GM19238 (cell line): ENCODE measurements around the gene LUZP1.
A peak's percentile ranks its signal among the peaks of the same experiment; 100 is the strongest.
"Not testable (repeated sequence)": the region's sequence is repeated elsewhere in the genome, so short reads cannot be mapped to it uniquely, and the experiment has no call there.

Experiments
- DNase-seq: peaks from one replicate; pipeline ENCODE4 v3.0.0; 2011; ENCODE audit warnings: low spot score; ENCODE audit not compliant: insufficient read length

Gene LUZP1

GRCh38 chr1:23168445-23169194 lies at the start of gene LUZP1:
TSS of gene LUZP1 (minus strand) at chr1:23168856.
- peak; percentile 79 for DNase-seq

DNA sequence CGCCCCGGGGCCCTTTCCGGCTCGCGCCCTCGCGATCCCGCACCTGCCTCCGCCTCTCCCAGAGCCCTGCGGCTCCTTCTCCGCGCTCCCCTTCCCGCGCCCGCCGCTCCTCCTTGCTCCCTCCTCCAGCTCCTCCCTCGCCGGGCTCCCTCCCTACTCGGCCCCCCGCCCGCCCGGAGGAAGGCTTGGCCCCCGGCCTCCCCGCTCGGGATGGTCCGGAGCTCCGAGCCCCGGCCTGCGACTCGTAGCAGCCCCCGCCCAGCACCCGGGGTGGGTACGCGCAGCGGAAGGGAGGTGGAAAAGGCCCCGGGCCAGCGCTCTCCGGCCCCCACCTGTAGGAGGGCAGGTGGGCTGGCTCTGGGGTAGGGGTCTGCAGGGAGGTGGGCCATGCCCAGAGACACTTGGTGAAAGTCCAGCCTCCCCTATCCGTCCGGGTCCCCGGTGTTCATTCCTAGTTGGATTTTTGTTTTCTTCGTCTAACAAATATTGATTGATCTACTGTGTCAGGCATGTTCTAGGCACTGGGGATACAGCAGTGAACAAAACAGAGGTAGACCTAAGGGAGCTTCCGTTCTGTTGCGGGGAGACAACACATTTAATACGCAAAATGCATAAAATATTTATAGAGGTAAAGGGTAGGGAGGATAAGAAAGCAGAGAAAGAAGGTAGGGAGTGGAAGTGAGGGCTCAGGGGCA lies 48.9 kb upstream of the LUZP1 start, which contains the start of gene HTR1D:
Gene HTR1D (minus strand): TSS at position 82 of the 695 bp plus-strand sequence. CDS start 23,283 bp downstream, outside the sequence.
- no peak for DNase-seq

- peak; percentile 29 for DNase-seq
Measured at GRCh38 chr1:23216771-23217420, 48.2 kb upstream of the LUZP1 start.

DNA sequence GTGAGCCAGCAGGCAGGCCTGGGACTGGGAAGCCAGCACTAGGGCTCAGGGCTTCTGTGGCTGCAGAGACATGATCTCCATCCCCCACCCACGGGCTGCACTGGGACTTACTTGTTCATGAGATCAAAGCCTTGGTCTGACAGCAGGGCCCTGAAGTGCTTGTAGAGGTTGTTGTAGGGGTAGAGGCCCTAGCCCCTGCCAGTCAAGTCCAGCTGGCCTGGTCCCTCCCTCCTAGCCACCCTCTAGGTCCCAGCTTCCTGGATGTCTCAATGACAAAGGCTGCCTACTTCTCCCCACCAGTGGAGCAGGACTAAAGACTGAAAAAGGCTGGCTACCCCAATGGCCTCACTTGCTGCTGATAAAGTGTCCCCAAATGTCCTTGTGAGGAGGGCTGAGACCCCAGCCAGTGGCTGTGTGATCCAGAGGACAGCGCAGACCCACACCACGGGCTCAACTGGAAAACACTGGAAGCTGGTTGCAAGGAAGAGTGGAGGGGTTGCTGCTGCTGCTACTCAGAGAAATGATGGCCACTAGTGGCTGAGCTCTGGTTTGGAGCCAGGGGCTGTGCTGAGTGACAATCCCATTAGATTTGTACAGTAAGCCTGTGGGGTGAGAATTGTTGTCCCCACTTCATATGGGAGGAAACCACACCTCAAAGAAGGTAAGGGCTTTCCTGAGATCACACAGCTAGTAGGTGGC lies 47.2 kb upstream of the LUZP1 start:
- DNase-seq: no peak

DNA sequence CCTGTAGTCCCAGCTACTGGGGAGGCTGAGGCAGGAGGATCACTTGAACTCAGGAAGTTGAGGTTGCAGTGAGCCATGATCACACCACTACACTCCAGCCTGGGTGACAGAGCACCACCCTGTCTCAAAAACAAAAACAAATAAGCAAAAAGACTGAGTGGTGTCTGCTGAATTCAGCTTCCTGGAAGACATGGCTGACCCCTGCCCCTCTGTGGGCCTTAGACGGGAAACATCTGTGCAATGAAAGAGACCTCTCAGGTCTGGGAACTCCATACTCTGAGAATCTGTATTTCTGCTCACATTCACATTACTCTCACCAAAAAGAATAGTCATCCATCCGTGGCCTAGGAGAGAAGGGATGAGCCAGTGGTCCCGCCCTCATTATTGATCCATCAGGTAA lies 46.6 kb upstream of the LUZP1 start:
- DNase-seq: no peak

DNA sequence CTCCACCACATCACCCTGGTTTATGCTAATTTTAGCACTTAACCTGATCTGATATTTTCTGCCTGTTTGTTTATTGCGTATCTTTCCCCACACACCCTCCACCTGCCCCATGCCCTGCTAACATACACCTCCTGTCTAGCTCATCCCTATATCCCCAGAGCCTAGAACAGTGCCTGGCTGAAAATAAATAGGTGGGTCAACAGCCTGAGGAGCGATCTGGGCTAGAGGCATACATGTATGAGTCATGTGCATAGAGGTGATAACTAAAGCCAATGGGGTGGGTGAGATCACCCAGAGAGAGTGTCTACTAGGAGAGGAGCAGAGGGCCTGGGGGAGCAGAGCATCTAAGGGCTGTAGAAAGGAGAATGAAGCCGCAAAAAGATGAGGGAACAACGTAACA lies 46.0 kb upstream of the LUZP1 start:
- DNase-seq: no peak

DNA sequence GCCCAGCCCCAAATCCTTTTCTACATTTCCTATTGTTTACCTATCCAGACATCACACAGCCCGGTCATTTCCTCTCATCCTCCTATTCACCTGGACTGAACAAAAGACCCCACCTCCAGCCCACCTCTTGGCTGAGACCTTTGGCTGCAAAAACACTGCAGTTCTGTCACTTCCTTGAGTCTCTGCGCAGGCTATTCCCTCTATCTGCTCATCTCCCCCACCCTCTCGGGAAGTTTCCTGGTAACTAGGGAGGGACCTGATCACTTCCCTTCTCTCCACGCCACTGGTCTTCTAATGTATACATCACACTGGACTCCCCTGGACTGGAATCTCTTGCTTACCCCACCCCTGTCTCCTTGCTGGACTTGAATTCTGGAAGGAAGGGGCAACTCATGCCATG lies 43.3 kb upstream of the LUZP1 start:
- no peak for DNase-seq

DNA sequence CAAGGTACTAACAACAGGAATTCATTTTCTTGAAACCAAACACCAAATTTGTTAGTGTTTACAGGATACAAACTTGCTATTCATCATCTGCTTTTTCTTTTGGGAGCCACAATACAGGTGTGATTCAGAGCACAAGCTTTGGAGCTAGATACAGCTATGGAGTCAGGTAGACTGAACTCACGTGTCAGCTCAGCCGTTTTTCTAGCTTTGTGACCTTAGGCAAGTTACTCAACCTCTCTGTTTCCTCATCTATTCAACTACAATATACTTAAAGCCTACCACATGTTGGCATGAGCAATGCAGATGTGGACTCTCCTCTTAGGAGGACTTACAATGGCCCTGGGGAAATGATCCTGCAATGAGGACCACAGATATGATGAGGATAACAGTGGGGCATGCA lies 42.3 kb upstream of the LUZP1 start:
- DNase-seq: no peak

- no peak for DNase-seq
Measured at GRCh38 chr1:23210351-23210785, 41.7 kb upstream of the LUZP1 start.

- DNase-seq: no peak
Measured at GRCh38 chr1:23209770-23210169, 41.1 kb upstream of the LUZP1 start.

DNA sequence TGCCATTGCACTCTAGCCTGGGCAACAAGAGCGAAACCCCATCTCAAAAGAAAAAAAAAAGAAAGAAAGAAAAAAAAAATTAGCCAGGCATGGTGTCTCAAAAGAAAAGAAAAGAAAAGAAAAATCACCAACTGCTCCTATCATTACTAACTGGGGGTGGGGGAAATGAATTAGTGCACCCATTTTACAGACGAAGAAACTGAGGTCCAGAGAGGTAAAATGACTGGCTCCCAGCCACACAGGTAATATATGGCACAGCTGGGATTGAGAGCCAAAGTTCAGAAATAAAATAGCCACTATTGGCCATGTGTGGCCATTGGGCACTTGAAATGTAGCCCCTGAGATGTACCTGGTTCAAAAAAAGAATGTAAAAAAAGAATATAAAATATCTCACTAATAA lies 39.9 kb upstream of the LUZP1 start:
- DNase-seq: no peak

GRCh38 chr1:23207733-23208132 lies 39.1 kb upstream of the LUZP1 start:
- not testable (repeated sequence) for DNase-seq

- no peak for DNase-seq
Measured at GRCh38 chr1:23202263-23202749, 33.6 kb upstream of the LUZP1 start.

DNA sequence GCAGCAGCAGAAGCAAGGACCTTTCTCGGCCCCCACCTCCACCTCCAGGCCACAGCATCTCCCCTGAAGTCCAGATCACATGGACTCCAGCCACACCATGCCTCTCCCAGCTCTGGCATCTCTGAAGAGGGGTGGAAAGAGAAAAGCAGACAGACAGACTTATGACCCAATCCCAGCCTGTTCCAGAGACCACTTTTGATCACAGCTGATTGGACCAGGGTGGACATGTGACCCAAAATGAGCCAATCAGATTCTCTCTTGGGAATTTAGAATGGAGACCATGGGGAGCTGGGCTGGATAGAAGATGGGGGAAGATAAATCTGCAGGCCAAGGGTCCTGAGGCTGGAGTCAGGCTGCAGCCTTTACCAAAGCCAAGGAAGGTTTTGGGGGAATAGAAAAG lies 32.2 kb upstream of the LUZP1 start:
- no peak for DNase-seq

DNA sequence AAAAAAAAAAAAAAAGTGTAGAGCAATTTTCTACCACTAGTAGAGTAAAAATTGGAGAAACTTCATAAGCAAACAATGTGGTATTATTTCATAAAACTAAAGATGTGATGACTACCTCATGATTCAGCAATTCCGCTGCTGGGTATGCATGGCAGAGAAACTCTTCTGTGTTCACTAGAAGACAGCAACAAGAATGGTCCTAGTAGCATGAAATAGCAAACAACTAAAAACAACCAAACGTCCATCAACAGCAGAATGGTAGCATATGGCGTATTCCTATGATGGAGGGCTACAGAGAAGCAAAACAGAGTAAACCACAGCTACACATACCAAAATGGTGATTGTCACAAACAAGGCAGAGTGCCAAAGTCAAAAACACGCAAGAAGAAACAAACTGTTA lies 29.7 kb upstream of the LUZP1 start:
- no peak for DNase-seq

DNA sequence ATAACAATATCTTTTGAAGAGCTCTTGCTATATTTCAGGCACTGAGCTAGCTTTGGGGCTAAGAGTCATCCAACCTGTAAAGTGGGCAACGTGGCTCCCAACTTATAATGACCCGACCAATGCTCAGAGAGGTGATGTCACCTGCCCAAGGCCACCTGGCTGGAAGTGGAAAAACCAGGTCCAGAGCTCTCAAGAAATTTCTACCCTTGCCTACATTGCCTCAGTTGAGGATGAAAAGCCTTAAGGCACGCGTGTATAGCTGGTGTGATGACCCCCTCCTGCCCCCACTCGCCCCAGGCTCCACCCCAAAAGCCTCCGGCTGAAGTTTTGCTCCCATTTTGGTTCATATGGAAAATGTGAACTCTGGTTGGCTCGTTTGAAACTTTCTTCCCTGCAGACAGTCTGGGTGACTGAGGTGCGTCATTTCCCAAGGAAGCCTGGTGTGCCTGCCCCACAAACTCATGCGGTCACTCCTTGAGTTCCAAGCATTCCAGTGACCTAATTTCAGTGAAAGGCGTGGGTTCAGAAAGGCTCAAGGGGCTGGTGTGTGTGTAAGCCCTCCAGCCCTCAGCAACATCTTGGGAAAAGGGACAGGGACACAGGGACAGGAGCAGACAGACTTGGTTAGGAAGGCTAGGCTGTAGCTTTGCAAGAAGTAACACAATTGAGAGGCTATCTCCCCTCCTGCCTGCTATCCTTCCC lies 28.1 kb upstream of the LUZP1 start:
- no peak for DNase-seq

GRCh38 chr1:23194119-23194984 lies 25.7 kb upstream of the LUZP1 start:
- no peak for DNase-seq

DNA sequence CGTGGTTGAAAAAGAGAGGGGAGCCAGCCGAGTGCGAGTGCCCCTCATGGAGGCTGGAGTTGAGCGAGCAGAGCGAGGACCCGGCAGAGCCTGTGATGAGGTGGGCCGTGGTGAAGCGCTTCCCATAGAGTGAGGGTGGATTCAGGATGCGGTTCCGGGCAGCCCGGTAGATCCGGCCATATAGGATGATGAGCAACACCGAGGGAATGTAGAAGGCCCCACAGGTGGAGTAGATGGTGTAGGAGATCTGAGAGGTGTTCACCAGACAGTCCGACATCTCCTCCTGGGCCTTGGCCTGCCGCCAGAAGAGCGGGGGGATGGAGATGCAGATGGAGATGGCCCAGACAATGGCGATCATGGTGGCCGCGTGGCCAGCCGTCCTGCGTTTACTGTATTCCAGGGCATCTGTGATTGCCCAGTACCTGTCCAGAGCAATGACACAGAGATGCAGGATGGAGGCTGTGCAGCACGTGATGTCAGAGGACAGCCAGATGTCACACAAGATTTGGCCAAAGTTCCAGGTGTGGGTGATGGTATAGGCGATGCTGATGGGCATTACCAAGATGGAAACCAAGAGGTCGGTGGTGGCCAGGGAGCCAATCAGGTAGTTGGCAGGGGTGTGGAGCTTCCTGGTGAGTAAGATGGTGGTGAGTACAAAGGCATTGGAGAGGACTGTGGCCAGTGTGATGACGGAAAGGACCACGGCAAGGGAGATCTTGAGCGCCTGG lies 24.9 kb upstream of the LUZP1 start:
- DNase-seq: no peak

DNA sequence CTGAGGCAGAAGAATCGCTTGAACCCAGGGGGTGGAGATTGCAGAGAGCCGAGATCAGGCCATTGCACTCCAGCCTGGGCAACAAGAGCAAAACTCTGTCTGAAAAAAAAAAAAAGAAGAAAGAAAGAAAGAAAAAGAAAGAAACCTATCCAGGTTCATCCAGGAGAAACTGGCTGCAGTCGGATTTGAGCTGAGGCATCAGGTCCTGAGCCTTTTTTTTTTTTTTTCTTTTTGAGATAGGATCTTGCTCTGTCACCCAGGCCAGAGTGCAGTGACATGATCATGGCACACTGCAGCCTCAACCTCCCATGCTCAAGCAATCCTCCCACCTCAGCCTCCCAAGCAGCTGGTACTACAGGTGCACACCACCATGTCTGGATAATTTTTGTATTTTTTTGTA lies 22.5 kb upstream of the LUZP1 start:
- no peak for DNase-seq
